MCF 10A (cell line): Measurements from ENCODE around the gene KCNAB1. TPM values are rescaled to one million over a fixed set of nuclear protein-coding genes. Genes with fewer than 3 reads are reported as not detected.

Experiments
- BruUV-seq: library from RNA; stranded (reverse); fragments of 400-500 nt; replicated peaks from 2 replicates; lab custom pipeline; 2021; lab: Mats Ljungman, UMichigan
- CTCF ChIA-PET: fragments of 300-600 bp; sonication (Branson Sonifier 250); formaldehyde crosslinking; extraction: SDS; loops from one replicate; lab custom pipeline; 2021; ENCODE audit warnings: antibody characterized with exemption, inconsistent platforms; lab: Yijun Ruan, JAX
- POLR2A ChIA-PET: fragments of 300-600, 350-650 bp; sonication (Branson Sonifier 250); formaldehyde crosslinking; extraction: SDS; loops from one replicate; lab custom pipeline; 2020; ENCODE audit warnings: antibody characterized with exemption, inconsistent platforms; lab: Yijun Ruan, JAX
- DNase-seq: peaks from one replicate; pipeline ENCODE4 v3.0.0-alpha.2; 2018; ENCODE audit not compliant: unreplicated experiment
- H3K27ac Mint-ChIP-seq: one replicate; pipeline ENCODE4 v1.8.0; 2022; ENCODE audit warnings: mild to moderate bottlenecking, low read depth, mixed read lengths; ENCODE audit not compliant: unreplicated experiment
- H3K27me3 Mint-ChIP-seq: one replicate; pipeline ENCODE4 v1.8.0; 2022; ENCODE audit warnings: mixed read lengths; ENCODE audit not compliant: insufficient read depth, unreplicated experiment
- H3K36me3 Mint-ChIP-seq: one replicate; pipeline ENCODE4 v1.8.0; 2022; ENCODE audit warnings: mild to moderate bottlenecking, moderate library complexity, mixed read lengths; ENCODE audit not compliant: insufficient read depth, unreplicated experiment
- H3K4me1 Mint-ChIP-seq: one replicate; pipeline ENCODE4 v1.8.0; 2022; ENCODE audit warnings: mixed read lengths; ENCODE audit not compliant: insufficient read depth, unreplicated experiment
- H3K4me3 Mint-ChIP-seq: one replicate; pipeline ENCODE4 v1.8.0; 2022; ENCODE audit warnings: mild to moderate bottlenecking, moderate library complexity, mixed read lengths; ENCODE audit not compliant: unreplicated experiment
- H3K9me3 Mint-ChIP-seq: one replicate; pipeline ENCODE4 v1.8.0; 2022; ENCODE audit warnings: mixed read lengths; ENCODE audit not compliant: unreplicated experiment
- CTCF ChIP-seq: fragments of 200-600 bp; IDR thresholded peaks from one replicate; pipeline ENCODE4 v1.8.0; 2022; ENCODE audit warnings: antibody characterized with exemption, mild to moderate bottlenecking; ENCODE audit not compliant: unreplicated experiment
- intact Hi-C: fragments of 100-400 bp; cut with micrococcal nuclease; formaldehyde crosslinking; loops from 2 replicates; pipeline ENCODE4 v1.14.1; 2022
- total RNA-seq: library from RNA; stranded (reverse); gene quantifications from 2 replicates; pipeline ENCODE4 v1.2.3, GENCODE V29; 2022

The KCNAB1 gene
- total RNA-seq, 1 experiment from 2014 or later: 0.44 TPM

- ChIA-PET POLR2A (interaction anchor here (0.9 kb wide), 1 partner anchor 275 kb away, joined by 3 read pairs; no protein-coding TSS in a partner anchor), CTCF (interaction anchor here (0.6 to 1.6 kb wide), 6 partner anchors 8 to 613 kb away, joined by 3 to 6 read pairs (median 3); no protein-coding TSS in a partner anchor)
- Mint-ChIP-seq H3K36me3 (peaks cover 56% of the 10 kb centered on the region), H3K27ac (peak overlapping the region; percentile 68), H3K4me1 (peaks cover 29% of the 10 kb centered on the region), H3K9me3 (no peaks in the 10 kb centered on the region), H3K27me3 (no peaks in the 10 kb centered on the region), H3K4me3 (peak overlapping the region; percentile 89)
- no peak for DNase-seq
- intact Hi-C loops: no loop called here
- no peak for TF ChIP-seq CTCF
- no TSS peak for BruUV-seq
These were observed 430.9 kb downstream of the KCNAB1 start for GRCh38 chr3:156551261-156551660.

GRCh38 chr3:156551746-156552145 lies 431.4 kb downstream of the KCNAB1 start:
- TF ChIP-seq CTCF: no peak
- Mint-ChIP-seq H3K9me3 (no peaks in the 10 kb centered on the region), H3K27ac (peak overlapping the region; percentile 68), H3K36me3 (peaks cover 51% of the 10 kb centered on the region), H3K4me1 (peaks cover 30% of the 10 kb centered on the region), H3K4me3 (peak overlapping the region; percentile 89), H3K27me3 (no peaks in the 10 kb centered on the region)
- no peak for DNase-seq
- ChIA-PET CTCF (interaction anchor here (0.6 to 1.6 kb wide), 5 partner anchors 9 to 613 kb away, joined by 3 to 6 read pairs (median 3); no protein-coding TSS in a partner anchor), POLR2A (interaction anchor here (4.6 kb wide), 1 partner anchor 124 kb away, joined by 157 read pairs; the partner anchor contains the start of gene TIPARP)
- intact Hi-C loops: no loop called here
- BruUV-seq: no TSS peak

- H3K36me3 Mint-ChIP-seq: peaks cover 47% of the 10 kb centered on the region
- POLR2A ChIA-PET: interaction anchor here (0.9 to 4.6 kb wide), 11 partner anchors 10 to 622 kb away, joined by 3 to 157 read pairs (median 15); partner anchors contain the start of genes CCNL1 and TIPARP
- no peak overlapping the region for H3K27ac Mint-ChIP-seq
- no peak for DNase-seq
- H3K4me3 Mint-ChIP-seq: peak overlapping the region; percentile 89
- peaks cover 30% of the 10 kb centered on the region for H3K4me1 Mint-ChIP-seq
- TF ChIP-seq CTCF: no peak
- BruUV-seq: no TSS peak
- CTCF ChIA-PET: interaction anchor here (0.5 to 3.4 kb wide), 4 partner anchors 121 to 584 kb away, joined by 3 to 20 read pairs (median 11); partner anchors contain the start of gene TIPARP
- no peaks in the 10 kb centered on the region for H3K27me3 Mint-ChIP-seq
- intact Hi-C loops: no loop called here
- no peaks in the 10 kb centered on the region for H3K9me3 Mint-ChIP-seq
These were observed 432.6 kb downstream of the KCNAB1 start for GRCh38 chr3:156552973-156553372.

GRCh38 chr3:156553705-156554356 lies 433.5 kb downstream of the KCNAB1 start:
- ChIA-PET CTCF (interaction anchor here (0.5 to 3.4 kb wide), 9 partner anchors 10 to 583 kb away, joined by 3 to 20 read pairs (median 4); partner anchors contain the start of gene TIPARP), POLR2A (interaction anchor here (0.6 to 4.6 kb wide), 34 partner anchors 11 to 626 kb away, joined by 3 to 157 read pairs (median 7); partner anchors contain the start of genes CCNL1 and TIPARP)
- intact Hi-C loops: loop anchor here (2.0 kb wide), 1 partner anchor 265 kb away; no protein-coding TSS in a partner anchor
- no peak for TF ChIP-seq CTCF
- Mint-ChIP-seq H3K4me1 (peaks cover 30% of the 10 kb centered on the region), H3K27me3 (no peaks in the 10 kb centered on the region), H3K4me3 (peak overlapping the region; percentile 89), H3K36me3 (peaks cover 38% of the 10 kb centered on the region), H3K27ac (peak overlapping the region; percentile 92), H3K9me3 (no peaks in the 10 kb centered on the region)
- peak; percentile 54 for DNase-seq
- no TSS peak for BruUV-seq
